HG03025 (cell line): ENCODE measurements around the gene IL36RN.

Source experiments
- ATAC-seq: cut with Tn5 transposase; IDR thresholded peaks from one replicate; pipeline ENCODE4 v1.9.1; 2021; ENCODE audit warnings: mild to moderate bottlenecking, moderate library complexity; ENCODE audit not compliant: unreplicated experiment, low FRiP score

IL36RN gene

DNA sequence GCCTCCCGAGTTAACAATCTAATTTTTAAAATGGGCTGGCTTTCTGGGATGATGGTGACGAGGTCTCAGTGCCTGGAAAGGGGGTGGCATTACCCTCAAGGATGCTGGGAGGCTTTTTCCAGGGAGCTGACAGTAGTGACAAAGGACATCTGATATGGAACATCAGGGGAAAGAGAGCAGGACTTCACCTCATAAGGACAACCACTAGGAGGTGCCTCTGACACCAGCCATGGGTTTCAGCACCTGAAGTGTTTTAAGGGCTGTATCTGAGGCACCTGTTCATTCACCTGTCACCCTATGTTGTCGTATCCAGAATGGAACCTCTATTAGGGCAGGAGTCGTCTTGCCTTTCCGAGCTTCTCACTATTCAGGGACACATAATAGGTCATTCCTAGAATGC is 17.1 kb upstream of the IL36RN start:
- ATAC-seq: no peak

DNA sequence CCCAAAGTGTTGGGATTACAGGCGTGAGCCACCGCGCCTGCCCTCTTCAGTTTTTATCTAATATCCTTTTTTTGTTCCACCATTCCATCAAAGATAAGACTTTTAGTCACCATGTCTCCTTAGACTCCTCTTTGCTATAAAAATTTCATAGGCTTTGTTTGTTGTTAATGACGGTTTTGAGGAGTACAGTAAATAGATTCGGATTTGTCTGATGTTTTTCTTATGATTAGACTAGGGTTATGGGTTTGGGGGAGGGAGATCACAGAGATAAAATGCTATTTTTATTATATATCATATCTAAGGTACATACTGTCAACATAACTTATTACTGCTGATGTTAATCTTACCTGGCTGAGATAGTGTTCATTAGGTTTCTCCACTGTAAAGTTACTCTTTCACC is 12.5 kb upstream of the IL36RN start:
- no peak for ATAC-seq

DNA sequence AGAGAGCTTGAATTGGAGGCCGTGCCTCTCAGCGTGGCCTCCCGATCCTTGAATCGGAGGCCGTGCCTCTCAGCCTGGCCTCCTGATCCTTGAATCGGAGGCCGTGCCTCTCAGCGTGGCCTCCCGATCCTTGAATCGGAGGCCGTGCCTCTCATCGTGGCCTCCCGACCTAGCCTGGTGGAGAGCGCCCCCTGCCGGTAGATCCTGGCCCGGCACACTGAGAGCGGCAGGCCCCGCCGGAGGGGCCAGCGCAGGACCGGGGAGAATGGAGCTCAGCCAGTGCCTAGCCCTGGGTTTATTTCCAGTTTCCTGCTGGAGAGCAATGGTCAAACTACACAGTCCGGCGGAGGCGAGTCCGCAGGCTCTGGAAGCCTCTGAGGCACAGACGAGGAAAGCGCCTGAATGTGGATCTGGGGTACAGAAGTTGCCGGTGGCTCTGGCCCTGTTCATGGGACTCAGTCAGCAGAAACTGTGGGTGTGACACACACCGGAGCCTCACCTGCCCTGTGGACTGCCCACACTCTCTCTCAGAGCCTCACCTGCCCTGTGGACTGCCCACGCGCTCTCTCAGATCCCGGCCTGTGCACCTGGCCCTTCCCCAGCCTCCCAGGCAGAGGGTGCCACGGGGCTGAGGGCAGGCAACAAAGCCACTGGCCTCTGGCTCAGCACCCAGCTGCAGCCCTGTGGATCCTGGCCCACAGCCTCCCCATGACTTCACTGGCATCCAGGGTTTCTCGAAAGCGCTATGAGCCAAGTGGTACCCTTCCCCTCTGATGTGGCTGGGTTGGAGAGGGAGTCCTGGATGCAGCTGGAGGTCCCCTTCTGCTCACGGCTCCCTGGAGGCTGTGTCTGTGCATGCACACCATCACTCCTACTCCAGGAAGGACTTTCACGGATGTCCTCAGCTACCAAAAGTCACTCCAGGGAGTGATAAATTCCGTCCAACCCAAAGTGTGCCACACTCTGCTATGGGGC is 7.8 kb upstream of the IL36RN start:
- ATAC-seq: no peak

DNA sequence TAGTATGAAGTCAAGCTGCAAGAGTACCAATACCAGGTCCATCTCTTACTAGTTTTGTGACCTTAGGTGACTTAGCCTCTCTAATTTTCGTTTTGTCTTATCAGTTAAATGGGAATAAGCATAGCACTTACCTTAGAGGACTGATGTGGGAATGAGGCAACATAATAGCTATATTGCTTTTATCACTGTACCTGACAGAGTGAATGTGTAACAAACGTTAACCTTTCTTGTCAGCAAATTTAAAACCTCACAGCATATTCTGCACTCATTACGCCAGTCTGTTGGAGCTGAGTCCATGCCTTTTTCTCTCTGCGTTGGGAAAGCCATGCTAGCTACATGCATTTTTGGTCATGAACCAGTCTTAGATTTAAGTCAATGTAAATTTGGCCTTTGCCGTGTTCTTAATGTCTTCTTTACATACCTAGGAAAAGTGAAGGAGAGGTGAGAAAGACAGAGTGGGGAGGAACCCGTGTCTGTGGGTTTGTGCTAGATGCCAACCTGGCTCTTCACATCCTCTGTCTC is 6.5 kb upstream of the IL36RN start, which contains the start of gene IL36B:
Gene IL36B (minus strand): TSS at position 472 of the 522 bp plus-strand sequence.
- ATAC-seq: no peak

DNA sequence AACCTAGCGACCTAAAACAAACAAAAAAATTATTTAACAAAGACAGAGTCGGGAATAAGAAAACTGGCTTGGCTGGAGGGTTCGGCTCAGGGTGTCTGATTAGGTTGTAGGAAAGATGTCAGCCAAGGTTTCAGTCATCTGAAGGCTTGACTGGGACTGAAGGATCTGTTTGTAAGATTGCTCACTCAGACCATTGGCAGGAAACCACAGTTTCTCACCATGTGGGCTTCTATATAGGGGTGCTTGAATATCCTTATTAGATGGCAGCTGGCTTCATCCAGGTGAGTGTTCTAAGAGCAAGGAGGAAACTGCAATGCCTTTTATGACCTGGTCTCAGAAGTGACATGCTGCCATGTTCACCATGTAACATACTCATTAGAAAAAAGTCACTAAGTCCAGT is 5.3 kb upstream of the IL36RN start:
- no peak for ATAC-seq

DNA sequence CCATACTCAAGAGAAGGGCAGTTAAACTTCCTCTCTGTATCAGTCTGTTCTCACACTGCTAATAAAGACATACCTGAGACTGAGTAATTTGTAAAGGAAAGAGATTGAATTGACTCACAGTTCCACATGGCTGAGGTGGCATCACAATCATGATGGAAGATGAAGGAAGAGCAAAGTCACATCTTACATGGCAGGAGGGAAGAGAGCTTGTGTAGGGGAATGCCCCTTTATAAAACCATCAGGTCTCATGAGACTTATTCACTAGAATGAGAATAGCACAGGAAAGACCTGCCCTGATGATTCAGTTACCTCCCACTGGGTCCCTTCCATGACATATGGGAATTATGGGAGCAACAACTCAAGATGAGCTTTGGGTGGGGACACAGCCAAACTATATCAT is 4.9 kb upstream of the IL36RN start:
- ATAC-seq: no peak

DNA sequence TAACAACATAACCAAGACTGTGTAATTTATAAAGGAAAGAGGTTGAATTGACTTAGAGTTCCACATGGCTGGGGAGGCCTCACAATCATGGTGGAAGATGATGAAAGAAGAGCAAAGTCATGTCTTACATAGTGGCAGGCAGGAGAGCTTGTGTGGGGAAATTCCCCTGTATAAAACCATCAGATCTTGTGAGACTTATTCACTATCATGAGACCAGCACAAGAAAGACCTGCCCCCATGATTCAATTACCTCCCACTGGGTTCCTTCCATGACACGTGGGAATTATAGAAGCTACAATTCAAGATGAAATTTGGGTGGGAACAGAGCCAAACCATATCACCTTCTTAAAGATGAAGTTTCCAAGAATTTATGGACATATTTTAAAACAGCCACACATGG is 2.5 kb upstream of the IL36RN start:
- no peak for ATAC-seq

DNA sequence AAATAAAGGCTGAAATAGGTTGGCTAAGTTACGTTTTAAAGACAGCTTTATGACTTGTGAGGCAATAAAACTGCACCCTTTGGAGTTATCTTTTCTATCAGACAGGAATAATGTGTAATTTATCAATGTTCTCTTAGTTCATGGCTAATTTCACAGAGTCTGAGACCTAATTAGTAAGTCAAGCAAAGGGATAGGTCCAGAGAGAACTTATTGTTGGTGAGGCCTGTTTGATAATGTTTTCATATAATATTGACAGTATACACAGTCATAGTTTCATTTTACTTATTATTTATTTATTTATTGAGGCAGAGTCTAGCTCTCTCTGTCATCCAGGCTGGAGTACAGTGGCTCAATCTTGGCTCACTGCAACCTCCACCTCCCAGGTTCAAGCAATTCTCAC is 1.9 kb upstream of the IL36RN start:
- no peak for ATAC-seq

DNA sequence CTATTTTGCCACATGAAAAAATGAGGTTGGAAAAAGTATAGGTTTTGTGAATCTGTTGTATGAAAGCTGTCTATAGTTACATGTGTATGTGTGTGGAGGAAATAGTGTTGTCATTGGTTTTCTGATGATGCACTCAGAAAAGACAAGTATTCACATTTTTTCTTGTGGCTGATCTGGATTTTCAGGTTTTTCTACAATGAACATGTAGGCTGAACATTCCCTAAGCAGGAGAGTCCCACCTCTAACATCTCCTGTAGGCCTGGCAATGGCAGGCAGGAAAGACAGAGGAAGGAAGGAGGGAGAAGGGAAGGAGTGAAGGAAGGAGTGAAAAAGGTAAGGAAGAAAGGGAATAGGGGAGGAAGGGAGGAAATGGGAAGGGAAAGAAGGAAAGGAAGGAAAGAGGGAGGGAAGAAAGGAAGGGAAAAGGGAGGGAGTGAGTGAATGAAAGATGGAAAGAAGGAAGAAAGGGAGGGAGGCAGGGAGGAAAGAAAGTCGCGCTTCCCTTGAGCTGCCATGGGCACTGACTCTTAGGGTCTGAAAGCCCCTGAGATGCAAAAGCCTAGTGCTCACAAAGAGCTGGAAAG is 495 bp upstream of the IL36RN start:
- no peak for ATAC-seq

DNA sequence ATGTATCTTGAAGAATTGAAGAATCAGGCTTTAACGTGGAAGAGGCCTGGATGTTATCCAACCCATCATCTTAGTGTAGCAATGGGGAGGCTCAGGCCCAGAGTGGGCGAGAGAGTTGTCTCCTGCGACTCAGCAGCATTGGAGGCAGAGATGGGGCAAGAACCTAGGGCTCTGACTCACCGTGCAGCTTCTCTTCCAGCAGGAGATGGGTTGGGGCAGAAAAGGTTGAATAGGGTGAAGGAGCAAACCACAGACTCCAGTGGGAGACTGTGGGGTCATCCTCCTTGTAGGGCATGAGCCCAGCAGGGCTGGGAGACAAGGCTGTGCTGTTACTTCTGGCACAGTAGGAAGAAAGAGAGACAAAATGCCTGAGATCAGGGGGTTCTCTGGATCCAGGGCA is 1.4 kb downstream of the IL36RN start:
- no peak for ATAC-seq

DNA sequence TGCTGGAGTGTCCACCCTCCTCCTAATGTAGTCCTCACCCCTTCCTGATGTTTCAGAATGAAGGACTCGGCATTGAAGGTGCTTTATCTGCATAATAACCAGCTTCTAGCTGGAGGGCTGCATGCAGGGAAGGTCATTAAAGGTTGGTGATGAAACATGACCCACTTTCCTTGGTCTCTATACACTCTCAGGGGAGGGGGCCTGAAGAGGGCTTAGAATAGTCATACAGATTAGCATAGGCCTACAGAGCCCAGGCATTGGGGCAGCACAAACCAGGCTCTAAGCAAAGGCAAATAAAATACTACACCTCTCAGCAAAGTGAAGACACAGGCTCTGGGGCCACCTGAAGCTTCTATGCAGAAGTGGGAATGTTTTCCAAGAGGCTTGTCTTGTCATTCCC is 1.8 kb downstream of the IL36RN start:
- ATAC-seq: no peak

DNA sequence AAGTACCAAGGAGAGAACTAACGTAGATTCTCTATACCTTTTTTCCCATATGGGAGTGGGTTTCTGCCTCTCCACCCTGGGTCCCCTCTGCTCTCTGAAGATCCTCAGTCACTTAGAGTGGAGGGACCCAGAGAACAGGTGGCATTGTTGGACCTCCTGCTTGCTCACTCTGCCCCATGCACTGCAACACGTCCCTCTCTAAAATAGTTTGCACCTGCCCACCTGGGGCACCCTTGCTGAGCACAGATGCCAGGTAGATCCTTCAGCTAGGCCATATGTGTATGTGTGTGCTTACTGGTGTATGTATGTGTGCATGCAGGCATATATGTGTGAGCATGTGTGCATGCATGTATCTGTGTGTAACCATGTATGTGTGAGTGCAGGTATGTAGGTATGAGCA is 2.2 kb downstream of the IL36RN start:
- no peak for ATAC-seq

DNA sequence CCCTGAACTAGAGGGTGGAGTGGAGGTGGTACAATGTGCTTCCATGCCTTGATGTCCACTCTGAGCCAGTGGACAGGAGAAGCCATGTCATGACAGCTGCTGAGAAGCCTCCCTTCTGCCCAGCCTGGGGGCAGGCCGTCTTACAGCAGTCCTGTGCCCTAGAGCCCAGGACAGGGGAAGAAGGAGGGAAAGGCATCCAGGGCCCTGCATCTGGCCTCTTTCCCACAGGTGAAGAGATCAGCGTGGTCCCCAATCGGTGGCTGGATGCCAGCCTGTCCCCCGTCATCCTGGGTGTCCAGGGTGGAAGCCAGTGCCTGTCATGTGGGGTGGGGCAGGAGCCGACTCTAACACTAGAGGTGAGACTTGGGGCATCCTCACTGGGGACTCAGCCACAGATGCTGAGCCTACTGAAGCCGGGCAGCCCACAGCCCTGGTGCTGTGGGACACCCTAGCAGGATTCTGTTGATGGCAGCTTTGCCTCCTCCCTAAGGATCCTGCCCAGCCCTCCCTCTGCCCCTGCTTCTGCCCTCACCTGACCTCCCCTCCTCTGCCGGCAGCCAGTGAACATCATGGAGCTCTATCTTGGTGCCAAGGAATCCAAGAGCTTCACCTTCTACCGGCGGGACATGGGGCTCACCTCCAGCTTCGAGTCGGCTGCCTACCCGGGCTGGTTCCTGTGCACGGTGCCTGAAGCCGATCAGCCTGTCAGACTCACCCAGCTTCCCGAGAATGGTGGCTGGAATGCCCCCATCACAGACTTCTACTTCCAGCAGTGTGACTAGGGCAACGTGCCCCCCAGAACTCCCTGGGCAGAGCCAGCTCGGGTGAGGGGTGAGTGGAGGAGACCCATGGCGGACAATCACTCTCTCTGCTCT is 3.1 kb downstream of the IL36RN start:
- ATAC-seq: no peak

DNA sequence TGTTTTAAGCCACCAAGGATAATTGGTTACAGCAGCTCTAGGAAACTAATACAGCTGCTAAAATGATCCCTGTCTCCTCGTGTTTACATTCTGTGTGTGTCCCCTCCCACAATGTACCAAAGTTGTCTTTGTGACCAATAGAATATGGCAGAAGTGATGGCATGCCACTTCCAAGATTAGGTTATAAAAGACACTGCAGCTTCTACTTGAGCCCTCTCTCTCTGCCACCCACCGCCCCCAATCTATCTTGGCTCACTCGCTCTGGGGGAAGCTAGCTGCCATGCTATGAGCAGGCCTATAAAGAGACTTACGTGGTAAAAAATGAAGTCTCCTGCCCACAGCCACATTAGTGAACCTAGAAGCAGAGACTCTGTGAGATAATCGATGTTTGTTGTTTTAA is 5.3 kb downstream of the IL36RN start:
- no peak for ATAC-seq

DNA sequence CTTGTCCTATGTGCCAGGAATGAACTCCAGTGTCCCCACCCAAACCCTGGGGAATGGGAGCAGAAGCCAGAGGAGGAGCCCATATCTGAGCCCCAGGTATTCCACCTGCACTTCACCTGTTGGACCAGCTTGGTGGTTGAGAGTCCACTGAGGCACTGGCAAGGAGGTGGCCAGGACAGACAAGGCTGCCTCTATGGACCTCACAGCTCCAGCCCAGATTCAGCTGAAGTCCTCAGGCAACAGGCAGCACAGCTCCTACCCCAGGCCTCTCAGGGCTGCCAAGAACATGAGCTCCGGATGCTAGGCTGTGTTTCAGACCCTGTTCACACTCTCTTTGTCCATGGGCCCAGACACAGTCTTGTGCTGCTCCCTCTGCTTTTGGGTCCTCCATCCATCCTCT is 5.9 kb downstream of the IL36RN start:
- ATAC-seq: no peak

DNA sequence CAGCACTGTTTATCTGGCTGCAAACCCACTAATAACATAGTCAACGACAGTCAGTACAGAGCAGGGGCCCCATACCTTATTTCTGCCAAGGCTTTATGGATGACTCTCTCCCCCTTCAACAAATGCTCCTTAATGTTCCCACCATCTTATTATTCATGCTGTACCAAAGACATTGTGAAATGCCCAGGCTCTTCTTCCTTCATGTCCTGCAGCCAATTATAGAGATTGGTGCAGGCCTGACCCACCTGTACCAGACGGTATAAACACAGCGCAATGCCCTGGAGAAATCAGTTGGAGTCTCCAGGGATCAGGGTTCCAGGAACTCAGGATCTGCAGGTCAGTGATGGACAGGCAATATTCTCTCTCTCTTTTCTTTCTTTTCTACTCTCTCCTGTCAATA is 8.7 kb downstream of the IL36RN start, which contains the start of gene IL1F10:
Gene IL1F10 (plus strand): TSS at position 290 of the 400 bp plus-strand sequence. CDS start 4,769 bp downstream, outside the sequence.
- ATAC-seq: no peak

DNA sequence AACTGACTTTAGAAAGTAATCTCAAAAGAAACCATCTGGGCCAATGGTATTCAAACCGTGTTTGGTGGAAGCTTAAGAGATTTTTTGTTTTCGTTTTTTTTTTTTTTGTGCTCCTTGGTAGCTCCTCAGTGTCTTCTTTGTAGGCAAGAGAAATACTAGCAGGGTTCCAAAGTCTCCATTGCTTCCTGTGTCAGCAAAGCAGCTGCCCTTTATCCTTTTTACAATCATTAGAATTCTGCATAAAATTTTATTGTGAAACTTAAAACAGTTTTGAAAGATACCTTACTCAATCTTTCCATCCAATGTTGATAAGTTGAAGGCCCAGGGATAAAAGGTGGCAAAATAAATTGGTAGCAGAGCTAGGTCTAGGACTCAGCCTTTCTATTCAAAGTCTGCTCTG is 9.3 kb downstream of the IL36RN start:
- no peak for ATAC-seq

DNA sequence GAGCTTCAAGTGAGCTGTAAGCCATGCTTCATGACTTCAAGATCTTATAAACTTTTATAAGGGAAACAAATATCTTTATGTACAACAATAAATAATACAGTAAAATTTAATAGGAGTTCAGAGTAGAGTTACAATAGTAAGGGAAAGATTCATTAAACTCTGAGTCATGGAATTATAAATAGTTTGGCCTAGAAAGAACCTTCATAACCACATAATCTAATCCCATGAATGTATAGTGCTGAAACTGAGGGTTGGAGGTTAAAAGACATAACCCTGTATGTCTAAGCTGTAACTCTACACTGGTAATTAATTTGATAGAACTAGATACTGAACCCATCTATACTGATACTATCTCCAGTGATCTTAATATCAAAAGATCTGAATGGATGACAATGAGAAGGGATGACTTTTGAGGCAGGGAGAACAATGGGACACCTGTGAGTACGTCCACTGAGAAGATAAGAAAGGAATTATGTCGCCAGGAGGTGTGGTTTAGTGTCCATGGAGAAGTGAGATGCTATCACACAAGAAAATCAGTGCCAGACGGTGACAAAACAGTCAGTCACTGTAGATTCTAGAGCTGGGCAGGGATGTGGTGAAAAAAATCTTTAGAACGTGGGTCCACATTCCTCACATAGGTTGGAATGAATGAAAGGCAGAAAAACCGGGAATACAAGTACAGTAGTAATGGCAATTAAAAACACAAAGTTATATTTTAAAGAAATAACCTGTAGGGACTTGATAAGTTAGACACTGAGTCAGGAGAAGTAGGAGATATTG is 9.9 kb downstream of the IL36RN start:
- no peak for ATAC-seq

DNA sequence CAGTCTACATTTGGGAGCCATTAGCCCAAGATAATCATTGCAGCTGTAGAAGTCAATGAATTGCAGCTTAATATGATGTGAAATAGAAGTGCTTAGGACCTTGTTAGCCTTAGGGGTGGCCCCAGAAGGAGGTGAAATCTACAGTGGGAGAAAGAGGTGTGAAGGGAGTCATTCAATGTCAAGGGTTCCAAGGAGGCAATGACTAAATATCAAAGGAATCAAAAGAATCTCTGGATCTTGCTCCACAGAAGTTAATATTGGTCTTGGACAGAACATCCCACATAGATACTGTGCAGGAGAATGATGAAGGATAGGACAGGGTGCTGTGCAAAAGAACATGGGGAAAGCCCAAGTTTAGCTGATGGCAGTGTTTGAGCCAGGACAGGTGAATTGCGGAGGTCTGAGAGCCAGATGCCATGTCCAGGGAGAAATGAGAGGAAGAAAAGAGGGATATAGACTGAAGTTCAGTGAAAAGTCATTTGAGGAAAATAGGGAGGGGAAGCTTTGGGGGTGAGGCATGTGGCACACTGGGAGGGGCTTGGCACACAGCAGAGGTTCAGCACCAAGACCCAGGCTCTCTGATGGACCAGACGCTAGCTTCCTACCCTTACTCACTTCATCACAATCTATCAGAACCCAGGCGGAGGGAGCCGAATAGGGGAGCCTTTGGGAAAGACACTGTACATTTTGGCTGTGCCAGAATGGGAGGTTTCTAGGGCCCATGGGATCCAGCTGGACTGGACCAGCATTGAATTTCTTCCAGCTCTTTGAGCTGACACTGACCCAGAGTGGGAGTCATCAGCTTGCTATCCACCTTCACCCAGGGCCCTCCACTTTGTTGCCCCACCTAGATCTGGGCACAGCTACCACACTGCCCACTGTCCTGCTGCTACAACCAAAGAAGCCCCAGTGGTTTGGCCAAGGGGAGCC is 10.9 kb downstream of the IL36RN start:
- no peak for ATAC-seq
